MM.1S (cell line): ENCODE data around the gene KRT2.

Source experiments
- DNase-seq: peaks from one replicate; pipeline ENCODE4 v3.0.0-alpha.2; 2015
- H2AFZ ChIP-seq: fragments of 300-600 bp; sonication (generic); 2 replicates; pipeline ENCODE4 v1.6.0; 2016; ENCODE audit warnings: antibody characterized with exemption, low read length
- H3F3A ChIP-seq: fragments of 300-600 bp; sonication (generic); 2 replicates; pipeline ENCODE4 v1.6.1; 2016; ENCODE audit warnings: mild to moderate bottlenecking, antibody characterized with exemption, low read length, moderate library complexity, mixed read lengths; ENCODE audit not compliant: insufficient read depth
- H3K27ac ChIP-seq: fragments of 300-600 bp; sonication (generic); 2 replicates; pipeline ENCODE4 v1.5.1; 2016; ENCODE audit warnings: mild to moderate bottlenecking, low read length
- H3K27me3 ChIP-seq: fragments of 300-600 bp; sonication (generic); replicated peaks from 2 replicates; pipeline ENCODE4 v1.6.0; 2016; ENCODE audit warnings: low read length; ENCODE audit not compliant: insufficient read depth
- H3K36me3 ChIP-seq: fragments of 300-600 bp; sonication (generic); replicated peaks from 2 replicates; pipeline ENCODE4 v1.6.1; 2016; ENCODE audit warnings: mild to moderate bottlenecking, low read length, mixed read lengths; ENCODE audit not compliant: insufficient read depth
- H3K4me1 ChIP-seq: fragments of 300-600 bp; sonication (generic); 2 replicates; pipeline ENCODE4 v1.6.1; 2016; ENCODE audit warnings: low read length, mixed read lengths
- H3K4me2 ChIP-seq: fragments of 300-600 bp; sonication (generic); 2 replicates; pipeline ENCODE4 v1.6.0; 2016; ENCODE audit warnings: low read depth, low read length
- H3K4me3 ChIP-seq: fragments of 300-600 bp; sonication (generic); 2 replicates; pipeline ENCODE4 v1.5.1; 2016; ENCODE audit warnings: low read length, mixed read lengths
- H3K79me2 ChIP-seq: fragments of 300-600 bp; sonication (generic); 2 replicates; pipeline ENCODE4 v1.6.1; 2016; ENCODE audit warnings: mixed run types, low read length, mixed read lengths
- H3K9ac ChIP-seq: fragments of 300-600 bp; sonication (generic); 2 replicates; pipeline ENCODE4 v1.6.1; 2016; ENCODE audit warnings: low read length, mixed read lengths
- H3K9me2 ChIP-seq: fragments of 300-600 bp; sonication (generic); replicated peaks from 2 replicates; pipeline ENCODE4 v1.6.1; 2016; ENCODE audit warnings: mild to moderate bottlenecking, low read length, mixed read lengths; ENCODE audit not compliant: insufficient read depth
- H3K9me3 ChIP-seq: fragments of 300-600 bp; sonication (generic); replicated peaks from 2 replicates; pipeline ENCODE4 v1.6.1; 2016; ENCODE audit warnings: mild to moderate bottlenecking, low read length, mixed read lengths; ENCODE audit not compliant: insufficient read depth
- H4K20me1 ChIP-seq: fragments of 300-600 bp; sonication (generic); 2 replicates; pipeline ENCODE4 v1.6.1; 2016; ENCODE audit warnings: mild to moderate bottlenecking, low read length, moderate library complexity, mixed read lengths; ENCODE audit not compliant: insufficient read depth
- CTCF ChIP-seq: fragments of 300-600 bp; sonication (generic); IDR thresholded peaks from 2 replicates; pipeline ENCODE4 v1.5.1; 2016; ENCODE audit warnings: antibody characterized with exemption, low read length, mixed read lengths
- EZH2 ChIP-seq: fragments of 300-600 bp; sonication (generic); optimal IDR thresholded peaks from 2 replicates; pipeline ENCODE3; 2017; ENCODE audit warnings: low read depth, mild to moderate bottlenecking, antibody characterized with exemption, low read length, mixed read lengths
- EZH2phosphoT487 ChIP-seq: fragments of 300-600 bp; sonication (generic); IDR thresholded peaks from 2 replicates; pipeline ENCODE4 v1.6.1; 2018; ENCODE audit warnings: antibody characterized with exemption, low read length

The KRT2 gene

GRCh38 chr12:52696588-52696987 lies 44.6 kb upstream of the KRT2 start:
- H3K4me1 ChIP-seq = no peaks in the 10 kb centered on the region
- no peak for TF ChIP-seq CTCF
- TF ChIP-seq EZH2 = no peak
- no peak for TF ChIP-seq EZH2phosphoT487
- no peaks in the 10 kb centered on the region for H3K36me3 ChIP-seq
- H4K20me1 ChIP-seq = no peaks in the 10 kb centered on the region
- no peaks in the 10 kb centered on the region for H3F3A ChIP-seq
- no peak overlapping the region for H3K9ac ChIP-seq
- H2AFZ ChIP-seq = no peak overlapping the region
- H3K79me2 ChIP-seq = no peaks in the 10 kb centered on the region
- H3K27ac ChIP-seq = no peak overlapping the region
- H3K9me2 ChIP-seq = no peaks in the 10 kb centered on the region
- no peak overlapping the region for H3K4me3 ChIP-seq
- no peak overlapping the region for H3K4me2 ChIP-seq
- peaks cover 95% of the 10 kb centered on the region for H3K27me3 ChIP-seq
- no peaks in the 10 kb centered on the region for H3K9me3 ChIP-seq
- DNase-seq = no peak

- H3K4me2 ChIP-seq = no peak overlapping the region
- H3K27ac ChIP-seq = no peak overlapping the region
- no peak for DNase-seq
- H3K27me3 ChIP-seq = peaks cover 98% of the 10 kb centered on the region
- no peaks in the 10 kb centered on the region for H3F3A ChIP-seq
- no peaks in the 10 kb centered on the region for H4K20me1 ChIP-seq
- H3K9me3 ChIP-seq = no peaks in the 10 kb centered on the region
- TF ChIP-seq EZH2 = no peak
- no peak for TF ChIP-seq EZH2phosphoT487
- no peak for TF ChIP-seq CTCF
- no peaks in the 10 kb centered on the region for H3K79me2 ChIP-seq
- H3K9me2 ChIP-seq = no peaks in the 10 kb centered on the region
- no peaks in the 10 kb centered on the region for H3K36me3 ChIP-seq
- no peak overlapping the region for H3K4me3 ChIP-seq
- H2AFZ ChIP-seq = no peak overlapping the region
- no peaks in the 10 kb centered on the region for H3K4me1 ChIP-seq
- H3K9ac ChIP-seq = no peak overlapping the region
Observed at GRCh38 chr12:52695039-52695438, 43.0 kb upstream of the KRT2 start.

GRCh38 chr12:52694151-52694550 lies 42.1 kb upstream of the KRT2 start:
- no peak overlapping the region for H2AFZ ChIP-seq
- TF ChIP-seq EZH2phosphoT487 (no peak), CTCF (no peak), EZH2 (no peak)
- H3K4me3 ChIP-seq = no peak overlapping the region
- no peaks in the 10 kb centered on the region for H3K79me2 ChIP-seq
- H3K27me3 ChIP-seq = peaks cover 95% of the 10 kb centered on the region
- no peak overlapping the region for H3K4me2 ChIP-seq
- H3F3A ChIP-seq = no peaks in the 10 kb centered on the region
- no peaks in the 10 kb centered on the region for H3K9me3 ChIP-seq
- H3K27ac ChIP-seq = no peak overlapping the region
- DNase-seq = no peak
- H3K9me2 ChIP-seq = no peaks in the 10 kb centered on the region
- H4K20me1 ChIP-seq = no peaks in the 10 kb centered on the region
- H3K4me1 ChIP-seq = no peaks in the 10 kb centered on the region
- no peak overlapping the region for H3K9ac ChIP-seq
- no peaks in the 10 kb centered on the region for H3K36me3 ChIP-seq
